ENCODE data around the gene IL17RD.

DNA sequence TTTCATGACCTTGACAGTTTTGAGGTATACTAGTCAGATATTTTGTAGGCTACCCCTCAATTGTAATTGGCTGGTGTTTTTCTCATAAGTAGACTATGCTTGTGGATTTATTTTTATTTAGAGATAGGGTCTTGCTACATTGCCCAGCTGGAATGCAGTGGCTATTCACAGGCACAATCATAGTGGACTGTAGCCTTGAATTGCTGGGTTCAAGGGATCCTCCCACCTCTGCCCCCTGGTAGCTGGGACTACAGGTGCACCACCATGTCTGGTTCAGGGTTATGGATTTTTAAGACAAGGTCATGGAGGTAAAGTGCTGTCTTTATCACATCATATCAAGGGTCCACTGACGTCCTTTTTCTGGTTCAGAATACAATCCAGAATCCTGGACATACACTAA is 10.9 kb upstream of the IL17RD start:
- TF ChIP-seq, protein P1, sequence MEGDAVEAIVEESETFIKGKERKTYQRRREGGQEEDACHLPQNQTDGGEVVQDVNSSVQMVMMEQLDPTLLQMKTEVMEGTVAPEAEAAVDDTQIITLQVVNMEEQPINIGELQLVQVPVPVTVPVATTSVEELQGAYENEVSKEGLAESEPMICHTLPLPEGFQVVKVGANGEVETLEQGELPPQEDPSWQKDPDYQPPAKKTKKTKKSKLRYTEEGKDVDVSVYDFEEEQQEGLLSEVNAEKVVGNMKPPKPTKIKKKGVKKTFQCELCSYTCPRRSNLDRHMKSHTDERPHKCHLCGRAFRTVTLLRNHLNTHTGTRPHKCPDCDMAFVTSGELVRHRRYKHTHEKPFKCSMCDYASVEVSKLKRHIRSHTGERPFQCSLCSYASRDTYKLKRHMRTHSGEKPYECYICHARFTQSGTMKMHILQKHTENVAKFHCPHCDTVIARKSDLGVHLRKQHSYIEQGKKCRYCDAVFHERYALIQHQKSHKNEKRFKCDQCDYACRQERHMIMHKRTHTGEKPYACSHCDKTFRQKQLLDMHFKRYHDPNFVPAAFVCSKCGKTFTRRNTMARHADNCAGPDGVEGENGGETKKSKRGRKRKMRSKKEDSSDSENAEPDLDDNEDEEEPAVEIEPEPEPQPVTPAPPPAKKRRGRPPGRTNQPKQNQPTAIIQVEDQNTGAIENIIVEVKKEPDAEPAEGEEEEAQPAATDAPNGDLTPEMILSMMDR (IDR thresholded peaks at IDR 0.05) = no peak
- TF ChIP-seq POLR2A (IDR thresholded peaks at IDR 0.05) = no peak

Measured in heart left ventricle (tissue), 13 donors.